Adrenal gland (tissue), 5 donors: ENCODE results near the gene PLAGL2.

Source experiments
- CTCF ChIP-seq, 6 experiments: fragments of 450-650 bp in 4 of 6; fragments of 200-600 bp in 2 of 6; sonication (generic) in 1 of 6; IDR thresholded peaks; 1 replicate in 5 of 6; 2 replicates in 1 of 6; pipeline versions ENCODE4 v1.5.1 to v1.8.0; 2016 to 2021; ENCODE audit warnings: antibody characterized with exemption in 6 of 6, mild to moderate bottlenecking in 2 of 6, moderate library complexity in 1 of 6
- POLR2A ChIP-seq, 2 donors: fragments of 450-650 bp; IDR thresholded peaks; one replicate each; pipeline ENCODE4 v1.6.1; 2017; ENCODE audit warnings: antibody characterized with exemption in 2 of 2, mild to moderate bottlenecking in 2 of 2, moderate library complexity in 1 of 2
- donor health status: DM: no; HTN: no; CAD: no.

- TF ChIP-seq CTCF (IDR thresholded peaks at IDR 0.05) (no peak), POLR2A (IDR thresholded peaks at IDR 0.05) (no peak)
Measured at GRCh38 chr20:32179515-32179914, 28.0 kb downstream of the PLAGL2 start.
